ENCODE measurements around the gene SLC39A13. TPM values are rescaled to one million over a fixed set of nuclear protein-coding genes. Genes with fewer than 3 reads are reported as not detected.

SLC39A13 gene
- total RNA-seq, 1 experiment from 2014 or later: 29.2 TPM

DNA sequence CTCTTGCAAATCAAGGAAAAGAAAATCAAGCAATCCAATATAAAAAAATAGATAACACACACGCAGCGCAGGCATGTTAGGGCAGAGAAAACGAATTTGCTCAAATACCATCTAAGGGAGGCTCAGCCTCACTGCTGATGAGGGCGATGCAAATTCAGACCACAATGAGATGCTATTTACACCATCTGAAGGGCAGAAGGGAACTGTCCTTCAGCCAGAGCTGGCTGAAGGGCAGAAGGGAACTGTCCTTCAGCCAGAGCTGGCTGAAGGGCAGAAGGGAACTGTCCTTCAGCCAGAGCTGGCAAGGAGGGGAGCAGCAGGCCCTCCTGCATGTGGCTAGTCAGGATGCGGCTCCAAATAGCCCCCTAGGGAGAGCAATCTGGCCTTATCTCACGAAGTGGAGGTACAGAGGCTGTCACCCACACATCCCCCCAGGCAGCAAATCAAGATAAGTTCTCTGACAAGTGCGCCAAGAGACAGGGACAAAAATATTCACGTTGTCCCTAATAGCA lies 7.6 kb upstream of the SLC39A13 start:
- H3K79me2 ChIP-seq (ENCODE audit: insufficient read depth, low read length): no peaks in the 10 kb centered on the region
- H3K4me2 ChIP-seq (ENCODE audit: insufficient read depth, insufficient read length, low read length): peak overlapping the region; percentile 67
- no peak overlapping the region for H2BK15ac ChIP-seq (ENCODE audit: low read depth, low read length)

More for the DNA sequence above, 7.6 kb upstream of the SLC39A13 start:
- Mint-ChIP-seq H3K36me3 (ENCODE audit: insufficient read depth in 1 of 3, low read depth in 3 of 3) (no peaks in the 10 kb centered on the region), H3K4me1 (peaks cover 27 to 39% of the 10 kb centered on the region in 2 experiments), H3K9me3 (no peaks in the 10 kb centered on the region), H3K27ac (peak overlapping the region; percentile 95 to 99 (median 96)), H3K27me3 (ENCODE audit: low read depth) (no peaks in the 10 kb centered on the region; the same call in 1 of the 2 replicates), H3K4me3 (peak overlapping the region; percentile 72 to 83)
- H4K91ac ChIP-seq (ENCODE audit: insufficient read length, low read depth, low read length): no peak overlapping the region
- H4K8ac ChIP-seq (replicated peaks; ENCODE audit: insufficient read length, low read depth, low read length): no peak overlapping the region
- H3K27ac ChIP-seq (ENCODE audit: insufficient read length, low read depth, low read length): peak overlapping the region; percentile 3
- no peak overlapping the region for H2AK5ac ChIP-seq (ENCODE audit: insufficient read length, low read length)
- no CpG with 5 or more reads among the region's 8 CpGs for WGBS (ENCODE audit: extremely low coverage, insufficient read length, low lambda C conversion rate)
- H2BK12ac ChIP-seq (ENCODE audit: insufficient read length, low read depth, low read length): no peak overlapping the region
- peak; percentile 26 for DNase-seq
- no peak overlapping the region for H2BK20ac ChIP-seq (ENCODE audit: low read depth, low read length, poor library complexity, severe bottlenecking)
- no peak overlapping the region for H3K18ac ChIP-seq (ENCODE audit: insufficient read length, low read depth, low read length)
- H3K4ac ChIP-seq (ENCODE audit: low read depth, low read length): no peak overlapping the region
- no peak overlapping the region for H2BK5ac ChIP-seq (ENCODE audit: insufficient read length, low read length)
- H2BK120ac ChIP-seq (ENCODE audit: low read depth, low read length, poor library complexity, severe bottlenecking): no peak overlapping the region
- no peak overlapping the region for H3K56ac ChIP-seq (ENCODE audit: insufficient read length, low read depth, low read length)
- H3K27me3 ChIP-seq (ENCODE audit: insufficient read depth, low read length): no peaks in the 10 kb centered on the region
- H3K23me2 ChIP-seq (ENCODE audit: insufficient read length, low read depth, low read length, poor library complexity, severe bottlenecking): peaks cover 4% of the 10 kb centered on the region
- TF ChIP-seq, protein P1, sequence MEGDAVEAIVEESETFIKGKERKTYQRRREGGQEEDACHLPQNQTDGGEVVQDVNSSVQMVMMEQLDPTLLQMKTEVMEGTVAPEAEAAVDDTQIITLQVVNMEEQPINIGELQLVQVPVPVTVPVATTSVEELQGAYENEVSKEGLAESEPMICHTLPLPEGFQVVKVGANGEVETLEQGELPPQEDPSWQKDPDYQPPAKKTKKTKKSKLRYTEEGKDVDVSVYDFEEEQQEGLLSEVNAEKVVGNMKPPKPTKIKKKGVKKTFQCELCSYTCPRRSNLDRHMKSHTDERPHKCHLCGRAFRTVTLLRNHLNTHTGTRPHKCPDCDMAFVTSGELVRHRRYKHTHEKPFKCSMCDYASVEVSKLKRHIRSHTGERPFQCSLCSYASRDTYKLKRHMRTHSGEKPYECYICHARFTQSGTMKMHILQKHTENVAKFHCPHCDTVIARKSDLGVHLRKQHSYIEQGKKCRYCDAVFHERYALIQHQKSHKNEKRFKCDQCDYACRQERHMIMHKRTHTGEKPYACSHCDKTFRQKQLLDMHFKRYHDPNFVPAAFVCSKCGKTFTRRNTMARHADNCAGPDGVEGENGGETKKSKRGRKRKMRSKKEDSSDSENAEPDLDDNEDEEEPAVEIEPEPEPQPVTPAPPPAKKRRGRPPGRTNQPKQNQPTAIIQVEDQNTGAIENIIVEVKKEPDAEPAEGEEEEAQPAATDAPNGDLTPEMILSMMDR (conservative IDR thresholded peaks at IDR 0.05): no peak
- no peak overlapping the region for H3K14ac ChIP-seq (ENCODE audit: insufficient read depth, low read length)
- no peak overlapping the region for H3K9ac ChIP-seq (ENCODE audit: extremely low read depth, insufficient read length, low read length)
- peaks cover 3% of the 10 kb centered on the region for H3K4me1 ChIP-seq (ENCODE audit: insufficient read depth, low read length)
- H4K5ac ChIP-seq (ENCODE audit: insufficient read length, low read depth, low read length): no peak overlapping the region
- H3K23ac ChIP-seq (ENCODE audit: insufficient read length, low read depth, low read length): no peak overlapping the region
- no peaks in the 10 kb centered on the region for H3K9me3 ChIP-seq (ENCODE audit: control insufficient read depth, low read depth, low read length)
- H2AFZ ChIP-seq (ENCODE audit: low read length): no peak overlapping the region
- H4K20me1 ChIP-seq (ENCODE audit: control insufficient read depth, insufficient read depth, insufficient read length): no peaks in the 10 kb centered on the region
- H3T11ph ChIP-seq (ENCODE audit: low read length): no peak overlapping the region
- H3K79me1 ChIP-seq (ENCODE audit: insufficient read depth, low read depth, low read length, poor library complexity, severe bottlenecking): no peaks in the 10 kb centered on the region
